Prostate gland (tissue), 2 donors: ENCODE measurements around the gene PSAPL1. TPM values are rescaled to one million over a fixed set of nuclear protein-coding genes. Genes with fewer than 3 reads are reported as not detected.

Experiments
- DNase-seq: peaks from one replicate; pipeline ENCODE4 v3.0.0-alpha.2; 2019; ENCODE audit warnings: low spot score
- H3K27ac ChIP-seq, 2 donors: fragments of 200-600 bp; sonication (generic); 2 replicates each; pipeline ENCODE4 v1.5.1; 2017 to 2019
- H3K27me3 ChIP-seq: fragments of 200-600 bp; sonication (generic); replicated peaks from 2 replicates; pipeline ENCODE4 v1.5.1; 2019; ENCODE audit not compliant: insufficient read depth
- H3K36me3 ChIP-seq, 2 donors: fragments of 200-600 bp; sonication (generic); 1 replicate in 1 of 2; 2 replicates in 1 of 2; pipeline versions ENCODE4 v1.5.1 to v1.8.1; 2017 to 2019
- H3K4me1 ChIP-seq: fragments of 200-600 bp; sonication (generic); replicated peaks from 2 replicates; pipeline ENCODE4 v1.5.1; 2019
- H3K4me3 ChIP-seq, 2 donors: fragments of 200-600 bp; sonication (generic); 2 replicates each; pipeline ENCODE4 v1.5.1; 2017 to 2019
- H3K9me3 ChIP-seq: fragments of 200-600 bp; sonication (generic); 2 replicates; pipeline ENCODE4 v1.5.1; 2017
- POLR2A ChIP-seq: fragments of 450-650 bp; IDR thresholded peaks from one replicate; pipeline ENCODE4 v1.6.1; 2016; ENCODE audit warnings: antibody characterized with exemption, mild to moderate bottlenecking
- POLR2AphosphoS5 ChIP-seq: sonication (generic); formaldehyde crosslinking; IDR thresholded peaks from one replicate; pipeline ENCODE4 v1.6.1; 2017; ENCODE audit warnings: antibody characterized with exemption
- WGBS: methylation state at CpG from one replicate; pipeline ENCODE4 v1.1.5; 2018; 5-methylcytosine and 5-hydroxymethylcytosine counted together
- intact Hi-C: fragments of 100-400 bp; cut with DNase I; formaldehyde crosslinking; loops from one replicate; pipeline ENCODE4 v1.14.2; 2022
- total RNA-seq, 2 donors: library from RNA; depleted of rRNA; stranded (reverse); fragments of >200 nt; gene quantifications; one replicate each; pipeline ENCODE4 v1.1.0, GENCODE V29; 2016
- TF ChIP-seq, protein P1 (sequence below), 4 experiments: fragments of 200-600 bp in 2 of 4; fragments of 450-650 bp in 2 of 4; sonication (generic) in 2 of 4; IDR thresholded peaks; 1 replicate in 3 of 4; 2 replicates in 1 of 4; pipeline ENCODE4 v1.5.1; 2016 to 2019; ENCODE audit warnings: antibody characterized with exemption in 4 of 4, mild to moderate bottlenecking in 2 of 4, moderate library complexity in 2 of 4

Gene PSAPL1
- total RNA-seq, 2 donors from 2014 or later = 0.05 to 12.9 TPM

DNA sequence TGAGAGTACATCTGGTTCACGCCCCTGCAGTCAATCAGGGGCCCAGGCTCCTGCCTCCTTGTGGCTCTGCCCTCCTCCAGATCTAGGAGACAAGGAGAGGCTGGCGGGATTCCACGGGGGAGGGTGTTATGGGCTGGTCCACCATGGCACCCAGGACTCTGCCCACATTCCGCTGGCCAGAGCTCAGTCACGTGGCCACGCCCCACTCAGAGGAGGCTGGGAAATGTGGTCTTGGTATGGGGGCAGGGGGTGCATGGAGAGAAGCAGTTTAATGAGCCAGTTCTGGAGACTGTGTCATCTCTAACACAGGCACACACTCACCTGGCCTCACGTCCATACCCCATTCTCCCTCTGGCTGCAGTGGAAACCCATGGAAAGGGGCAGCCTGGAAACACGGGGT, 31.5 kb upstream of the PSAPL1 start:
- intact Hi-C loops = loop anchor here (10.0 kb wide), 1 partner anchor 271 kb away; the partner anchor contains the start of gene SORCS2
- 88% methylated on average over 8 of the region's 8 CpGs for WGBS

DNA sequence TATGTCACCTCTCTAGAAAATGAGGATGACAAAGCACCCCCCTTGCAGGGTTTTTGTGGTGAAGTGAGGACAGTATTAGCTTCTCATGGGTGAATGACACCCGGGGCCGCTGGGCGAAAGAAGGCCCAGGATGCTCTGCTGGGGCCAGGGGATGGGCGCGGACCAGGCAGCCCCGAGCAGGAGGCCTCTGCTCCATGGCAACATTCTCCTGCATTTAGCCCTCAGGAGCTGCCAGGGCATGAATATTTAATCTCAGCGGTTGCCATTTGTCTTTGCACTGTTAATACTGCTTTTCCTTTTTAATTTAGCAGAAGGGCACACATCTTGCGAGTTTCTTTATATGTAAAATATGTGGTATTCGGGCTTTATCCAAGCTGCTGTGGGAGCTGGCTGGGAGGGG, 30.3 kb upstream of the PSAPL1 start:
- no peak overlapping the region for H3K4me3 ChIP-seq
- no peak overlapping the region for H3K27ac ChIP-seq
- intact Hi-C loops = loop anchor here (10.0 kb wide), 1 partner anchor 270 kb away; the partner anchor contains the start of gene SORCS2
- peaks cover 2% of the 10 kb centered on the region for H3K27me3 ChIP-seq
- no peaks in the 10 kb centered on the region for H3K9me3 ChIP-seq
- TF ChIP-seq, protein P1, sequence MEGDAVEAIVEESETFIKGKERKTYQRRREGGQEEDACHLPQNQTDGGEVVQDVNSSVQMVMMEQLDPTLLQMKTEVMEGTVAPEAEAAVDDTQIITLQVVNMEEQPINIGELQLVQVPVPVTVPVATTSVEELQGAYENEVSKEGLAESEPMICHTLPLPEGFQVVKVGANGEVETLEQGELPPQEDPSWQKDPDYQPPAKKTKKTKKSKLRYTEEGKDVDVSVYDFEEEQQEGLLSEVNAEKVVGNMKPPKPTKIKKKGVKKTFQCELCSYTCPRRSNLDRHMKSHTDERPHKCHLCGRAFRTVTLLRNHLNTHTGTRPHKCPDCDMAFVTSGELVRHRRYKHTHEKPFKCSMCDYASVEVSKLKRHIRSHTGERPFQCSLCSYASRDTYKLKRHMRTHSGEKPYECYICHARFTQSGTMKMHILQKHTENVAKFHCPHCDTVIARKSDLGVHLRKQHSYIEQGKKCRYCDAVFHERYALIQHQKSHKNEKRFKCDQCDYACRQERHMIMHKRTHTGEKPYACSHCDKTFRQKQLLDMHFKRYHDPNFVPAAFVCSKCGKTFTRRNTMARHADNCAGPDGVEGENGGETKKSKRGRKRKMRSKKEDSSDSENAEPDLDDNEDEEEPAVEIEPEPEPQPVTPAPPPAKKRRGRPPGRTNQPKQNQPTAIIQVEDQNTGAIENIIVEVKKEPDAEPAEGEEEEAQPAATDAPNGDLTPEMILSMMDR (IDR thresholded peaks at IDR 0.05) = no peak
- TF ChIP-seq POLR2AphosphoS5 = no peak
- no peaks in the 10 kb centered on the region for H3K36me3 ChIP-seq
- DNase-seq = no peak
- 91% methylated on average over 9 of the region's 9 CpGs for WGBS
- no peaks in the 10 kb centered on the region for H3K4me1 ChIP-seq

More for the DNA sequence above, 31.5 kb upstream of the PSAPL1 start:
- Histone ChIP-seq H3K27ac (no peak overlapping the region), H3K9me3 (no peaks in the 10 kb centered on the region), H3K36me3 (no peaks in the 10 kb centered on the region), H3K27me3 (peaks cover 2% of the 10 kb centered on the region), H3K4me1 (no peaks in the 10 kb centered on the region), H3K4me3 (no peak overlapping the region)
- TF ChIP-seq, protein P1 (IDR thresholded peaks at IDR 0.05) = no peak
- TF ChIP-seq POLR2AphosphoS5 (no peak), POLR2A (no peak)
- no peak for DNase-seq

DNA sequence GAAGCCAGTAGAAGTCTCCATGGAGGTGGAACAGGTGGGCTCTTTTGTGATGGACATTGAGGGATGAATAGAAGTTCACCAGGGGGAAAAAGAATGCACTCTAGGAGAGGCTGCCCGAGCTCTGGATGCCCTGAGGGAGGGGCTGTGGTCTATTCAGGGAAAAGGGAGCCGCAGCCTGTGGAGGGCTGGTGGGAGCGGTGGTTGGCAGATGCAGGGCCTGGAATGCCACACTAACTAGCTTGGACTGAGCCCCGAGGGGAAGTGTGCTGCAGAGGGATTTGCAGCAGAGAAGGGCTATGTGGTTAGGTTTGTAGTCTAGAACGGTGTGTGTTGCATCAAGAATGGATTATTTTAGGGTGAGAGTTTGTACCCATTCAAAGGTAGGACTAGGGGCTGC, 29.5 kb upstream of the PSAPL1 start:
- no peak overlapping the region for H3K4me3 ChIP-seq
- H3K27me3 ChIP-seq = peaks cover 2% of the 10 kb centered on the region
- no peak for DNase-seq
- no peaks in the 10 kb centered on the region for H3K9me3 ChIP-seq
- no peak for TF ChIP-seq POLR2A
- no peak for TF ChIP-seq POLR2AphosphoS5
- TF ChIP-seq, protein P1 (IDR thresholded peaks at IDR 0.05) = no peak
- 92% methylated on average over 5 of the region's 5 CpGs for WGBS
- intact Hi-C loops = loop anchor here (5.0 to 10.0 kb wide), 2 partner anchors 269 to 338 kb away; partner anchors contain the start of gene SORCS2
- H3K36me3 ChIP-seq = no peaks in the 10 kb centered on the region
- H3K27ac ChIP-seq = no peak overlapping the region
- H3K4me1 ChIP-seq = no peaks in the 10 kb centered on the region

DNA sequence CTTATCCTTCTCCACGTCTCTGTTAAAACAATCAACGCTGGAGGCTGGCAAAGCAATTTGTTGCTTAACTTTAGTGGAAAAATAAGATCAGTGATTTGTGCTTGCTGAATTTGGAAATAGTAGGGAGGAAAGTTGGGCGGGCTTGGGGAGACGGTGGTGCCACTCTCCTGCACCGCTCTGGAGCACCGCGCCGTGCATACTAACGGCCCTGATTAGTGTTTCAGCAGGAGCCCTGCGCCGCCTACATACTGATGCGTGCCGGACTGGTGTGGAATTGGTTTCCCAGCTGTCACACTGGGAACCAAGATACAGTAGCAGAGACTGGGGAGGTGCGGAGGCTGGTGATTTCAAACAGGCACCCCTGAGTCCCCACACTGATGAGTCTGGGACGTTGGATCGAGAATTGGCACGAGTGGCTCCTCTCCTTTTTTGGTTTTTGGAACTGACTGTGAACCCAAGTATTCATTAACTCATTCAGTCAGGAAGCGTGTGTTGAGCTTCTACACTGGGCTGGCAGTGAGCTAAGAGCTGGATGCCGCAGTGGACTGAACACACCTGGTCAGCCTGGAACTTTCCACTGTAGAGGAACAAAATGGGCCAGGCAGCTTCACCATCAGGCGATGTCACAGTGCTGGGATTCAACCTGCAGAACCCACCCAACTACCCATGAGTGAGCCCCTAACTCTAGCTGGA, 29.0 kb upstream of the PSAPL1 start:
- DNase-seq = no peak
- intact Hi-C loops = loop anchor here (2.0 to 10.0 kb wide), 3 partner anchors 255 to 339 kb away; partner anchors contain the start of gene SORCS2
- 66% methylated on average over 20 of the region's 20 CpGs for WGBS
- H3K4me3 ChIP-seq = no peak overlapping the region
- peaks cover 2% of the 10 kb centered on the region for H3K27me3 ChIP-seq
- no peaks in the 10 kb centered on the region for H3K36me3 ChIP-seq
- TF ChIP-seq POLR2A (no peak), POLR2AphosphoS5 (no peak)
- TF ChIP-seq, protein P1 (IDR thresholded peaks at IDR 0.05) = no peak
- H3K9me3 ChIP-seq = no peaks in the 10 kb centered on the region
- H3K27ac ChIP-seq = no peak overlapping the region
- no peaks in the 10 kb centered on the region for H3K4me1 ChIP-seq

DNA sequence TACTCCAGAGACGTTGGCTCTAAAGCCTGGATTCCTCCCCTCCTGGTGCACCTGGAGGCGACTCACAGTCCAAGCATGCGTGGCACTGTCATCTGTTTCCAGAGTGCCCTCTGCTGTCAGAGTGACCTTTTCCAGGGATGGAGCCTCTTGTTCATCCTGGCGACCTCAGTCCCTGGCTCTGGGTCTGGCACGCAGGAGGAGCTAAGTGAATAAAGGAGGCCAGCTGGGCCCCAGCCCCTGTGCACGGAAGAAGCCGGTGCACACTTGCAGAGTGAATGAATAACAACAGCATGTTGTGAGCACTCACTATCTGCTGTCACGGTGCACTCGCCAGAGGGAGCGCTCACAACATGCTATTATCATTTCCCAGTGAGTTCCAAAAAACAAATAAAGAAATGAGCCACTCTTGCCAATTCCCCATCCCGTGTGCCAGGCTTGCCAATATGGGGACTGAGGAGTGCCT, 27.8 kb upstream of the PSAPL1 start:
- Histone ChIP-seq H3K9me3 (no peaks in the 10 kb centered on the region), H3K36me3 (no peaks in the 10 kb centered on the region), H3K4me1 (no peaks in the 10 kb centered on the region), H3K27ac (no peak overlapping the region), H3K27me3 (peaks cover 2% of the 10 kb centered on the region), H3K4me3 (no peak overlapping the region)
- intact Hi-C loops = loop anchor here (2.0 to 10.0 kb wide), 3 partner anchors 256 to 340 kb away; partner anchors contain the start of gene SORCS2
- no peak for TF ChIP-seq POLR2A
- TF ChIP-seq, protein P1 (IDR thresholded peaks at IDR 0.05) = peak; percentile 22 to 70 (median 58)
- peak; percentile 10 for TF ChIP-seq POLR2AphosphoS5
- peak; percentile 36 for DNase-seq
- 17% methylated on average over 11 of the region's 11 CpGs for WGBS
